NCI-H82 treated with DMSO at 0.1 percent for 48 hours (cell line): ENCODE results near the gene LRIG1.
A peak's percentile ranks its signal among the peaks of the same experiment; 100 is the strongest.

Experiments
- DNase-seq: peaks from one replicate; lab custom pipeline; 2025; ENCODE audit not compliant: unreplicated experiment; lab: John Stamatoyannopoulos, UW

The LRIG1 gene

GRCh38 chr3:66444146-66444644 lies 56.6 kb downstream of the LRIG1 start:
- DNase-seq, result no peak

- DNase-seq, result no peak
These were observed 57.6 kb downstream of the LRIG1 start for GRCh38 chr3:66443118-66443803.

GRCh38 chr3:66442254-66443117 lies 58.3 kb downstream of the LRIG1 start:
- DNase-seq, result peak; percentile 21

- no peak for DNase-seq
These were observed 59.1 kb downstream of the LRIG1 start for GRCh38 chr3:66441692-66442091.

- DNase-seq, result peak; percentile 54
These were observed 59.7 kb downstream of the LRIG1 start for GRCh38 chr3:66441129-66441528.

- DNase-seq, result no peak
These were observed 61.0 kb downstream of the LRIG1 start for GRCh38 chr3:66439666-66440344.

GRCh38 chr3:66438046-66438445 lies 62.8 kb downstream of the LRIG1 start:
- DNase-seq, result no peak

- no peak for DNase-seq
These were observed 63.4 kb downstream of the LRIG1 start for GRCh38 chr3:66437341-66437929.

GRCh38 chr3:66435989-66436388 lies 64.8 kb downstream of the LRIG1 start:
- DNase-seq, result no peak

- no peak for DNase-seq
These were observed 66.1 kb downstream of the LRIG1 start for GRCh38 chr3:66434726-66435125.

GRCh38 chr3:66433522-66433782 lies 67.4 kb downstream of the LRIG1 start:
- DNase-seq, result no peak

- no peak for DNase-seq
These were observed 67.9 kb downstream of the LRIG1 start for GRCh38 chr3:66432767-66433521.

- DNase-seq, result no peak
These were observed 68.6 kb downstream of the LRIG1 start for GRCh38 chr3:66432041-66432766.

GRCh38 chr3:66431494-66431893 lies 69.3 kb downstream of the LRIG1 start:
- no peak for DNase-seq

GRCh38 chr3:66430876-66431275 lies 69.9 kb downstream of the LRIG1 start:
- no peak for DNase-seq

- DNase-seq, result peak; percentile 4
These were observed 72.1 kb downstream of the LRIG1 start for GRCh38 chr3:66428733-66429132.

GRCh38 chr3:66427951-66428474 lies 72.8 kb downstream of the LRIG1 start:
- no peak for DNase-seq

- no peak for DNase-seq
These were observed 73.5 kb downstream of the LRIG1 start for GRCh38 chr3:66427352-66427751.

GRCh38 chr3:66426135-66426534 lies 74.7 kb downstream of the LRIG1 start:
- no peak for DNase-seq

- DNase-seq, result no peak
These were observed 75.2 kb downstream of the LRIG1 start for GRCh38 chr3:66425576-66426114.
